Gastrocnemius medialis (tissue), 4 donors: Measurements from ENCODE around the gene PRG3. TPM values are rescaled to one million over a fixed set of nuclear protein-coding genes. Genes with fewer than 3 reads are reported as not detected.

Experiments
- ATAC-seq, 2 donors: fragments of 150-250 bp; one replicate each; pipeline ENCODE4 v1.9.1; 2016
- DNase-seq, 2 donors: peaks; one replicate each; pipeline ENCODE4 v3.0.0-alpha.2; 2019
- H3K27ac ChIP-seq, 4 donors: fragments of 200-600 bp; sonication (generic); 1 replicate in 1 of 4; 2 replicates in 3 of 4; pipeline ENCODE4 v1.5.1; 2016 to 2018; ENCODE audit warnings: mild to moderate bottlenecking in 2 of 4, moderate library complexity in 1 of 4
- H3K27me3 ChIP-seq, 3 donors: fragments of 200-600 bp; sonication (generic) in 2 of 3; 1 replicate in 1 of 3; 2 replicates in 2 of 3; pipeline versions ENCODE4 v1.5.1 to v1.6.0; 2016 to 2019; ENCODE audit warnings: mild to moderate bottlenecking in 1 of 3, moderate library complexity in 1 of 3
- H3K36me3 ChIP-seq, 2 donors: fragments of 200-600 bp; sonication (generic) in 1 of 2; one replicate each; pipeline ENCODE4 v1.5.1; 2017 to 2018
- H3K4me1 ChIP-seq, 2 donors: fragments of 200-600 bp; sonication (generic) in 1 of 2; one replicate each; pipeline ENCODE4 v1.5.1; 2016 to 2017; ENCODE audit warnings: mild to moderate bottlenecking in 2 of 2
- H3K4me3 ChIP-seq, 4 donors: fragments of 200-600 bp; sonication (generic) in 3 of 4; 1 replicate in 1 of 4; 2 replicates in 3 of 4; pipeline ENCODE4 v1.5.1; 2016 to 2019; ENCODE audit warnings: mild to moderate bottlenecking in 2 of 4
- H3K9me3 ChIP-seq, 3 donors: fragments of 200-600 bp; sonication (generic) in 2 of 3; 1 replicate in 1 of 3; 2 replicates in 2 of 3; pipeline ENCODE4 v1.5.1; 2016 to 2019
- CTCF ChIP-seq, 5 experiments: fragments of 450-650 bp in 3 of 5; fragments of 200-600 bp in 2 of 5; sonication (generic) in 2 of 5; IDR thresholded peaks in 4 of 5; conservative IDR thresholded peaks in 1 of 5; 1 replicate in 4 of 5; 2 replicates in 1 of 5; pipeline ENCODE4 v1.5.1; 2016 to 2019; ENCODE audit warnings: antibody characterized with exemption in 5 of 5, mild to moderate bottlenecking in 3 of 5, moderate library complexity in 3 of 5
- POLR2A ChIP-seq, 2 donors: fragments of 450-650 bp; IDR thresholded peaks; one replicate each; pipeline ENCODE4 v1.6.1; 2017; ENCODE audit warnings: antibody characterized with exemption in 2 of 2, mild to moderate bottlenecking in 2 of 2, moderate library complexity in 2 of 2
- in situ Hi-C, 4 donors: fragments of 200-750 bp; cut with MboI; loops; one replicate each; pipeline versions ENCODE4 v1.15.0 to v1.8.0; 2017; ENCODE audit warnings: low sequenced_read_pairs in 4 of 4
- intact Hi-C: fragments of 100-400 bp; cut with DNase I; formaldehyde crosslinking; loops from one replicate; pipeline ENCODE4 v1.15.1; 2023; ENCODE audit warnings: low total_unique reads
- total RNA-seq, 4 donors: library from RNA; depleted of rRNA; stranded (reverse); fragments of >200 nt; gene quantifications; one replicate each; pipeline versions ENCODE4 v1.1.0 to v1.2.3, GENCODE V29; 2016

Gene PRG3
- total RNA-seq, 4 donors from 2014 or later: not detected

DNA sequence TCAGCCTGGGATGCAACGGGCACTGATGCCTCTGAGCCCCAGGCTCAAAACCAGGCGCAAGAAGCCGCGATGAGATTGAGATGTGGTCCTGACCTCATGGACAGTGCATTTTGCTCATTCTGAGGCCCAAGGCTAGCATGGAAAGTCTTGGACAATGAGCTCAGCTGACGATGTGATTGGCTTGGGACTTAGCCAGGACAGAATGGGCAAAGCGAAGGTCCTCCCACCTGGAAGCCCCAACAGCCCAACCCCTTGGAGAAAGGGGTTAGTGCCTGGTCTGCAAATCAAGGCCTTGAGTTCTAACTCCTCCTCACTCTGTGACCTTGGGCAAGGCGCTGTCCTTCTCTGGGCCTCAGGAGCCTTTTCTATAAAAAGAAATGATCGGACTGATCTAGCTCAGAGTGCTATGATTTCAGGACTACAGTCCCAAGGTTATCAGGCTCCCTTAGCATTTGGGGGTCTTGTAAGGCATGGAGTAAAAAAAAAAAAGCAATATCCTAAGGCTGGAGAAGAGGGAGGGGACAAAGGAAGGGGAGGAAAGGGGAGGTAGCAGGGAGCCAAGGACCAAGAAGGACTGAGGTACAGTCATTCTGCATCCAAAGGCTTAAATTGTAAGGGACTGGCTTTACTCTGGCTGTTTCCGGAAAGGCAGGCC is 43.3 kb upstream of the PRG3 start:
- intact Hi-C loops: no loop called here

DNA sequence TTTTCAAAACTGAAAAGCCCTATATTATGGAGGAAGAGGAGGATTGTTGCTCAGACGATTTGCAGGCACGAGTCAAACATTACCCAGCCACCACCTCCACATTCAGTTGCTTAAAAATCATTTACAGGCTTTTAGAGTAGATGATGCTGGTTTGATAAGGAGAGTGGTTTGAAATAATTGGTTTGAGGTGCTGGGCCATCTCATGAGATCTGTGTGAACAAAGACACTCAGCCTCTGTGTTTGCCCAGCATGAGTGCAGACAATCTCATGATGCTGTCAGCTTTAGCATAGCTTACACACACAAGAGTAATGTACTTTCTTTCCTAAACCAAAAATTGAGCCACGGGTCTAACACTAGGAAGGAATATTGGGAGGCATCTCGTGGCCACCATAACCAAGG is 41.7 kb upstream of the PRG3 start:
- ATAC-seq: no peak
- H3K4me1 ChIP-seq: peaks cover 32 to 38% of the 10 kb centered on the region in 2 donors
- in situ Hi-C loops: no loop called here

More for the DNA sequence above, 43.3 kb upstream of the PRG3 start:
- DNase-seq (no peak), ATAC-seq (no peak)
- H3K4me1 ChIP-seq: peaks cover 37 to 41% of the 10 kb centered on the region in 2 donors
- in situ Hi-C loops: no loop called here
- TF ChIP-seq POLR2A (IDR thresholded peaks at IDR 0.05) (no peak), CTCF (IDR thresholded peaks at IDR 0.05 in 4 of 5, conservative IDR thresholded peaks at IDR 0.05 in 1 of 5) (no peak)
- peak overlapping the region; percentile 83 to 93 (median 84) for H3K27ac ChIP-seq
- H3K36me3 ChIP-seq: peaks cover 0 to 5% of the 10 kb centered on the region in 2 donors
- peaks cover 0 to 3% (median 0%) of the 10 kb centered on the region in 3 donors for H3K27me3 ChIP-seq
- peak overlapping the region in 3 of 4 donors; percentile 16 to 53 (median 22) for H3K4me3 ChIP-seq
- no peaks in the 10 kb centered on the region for H3K9me3 ChIP-seq

DNA sequence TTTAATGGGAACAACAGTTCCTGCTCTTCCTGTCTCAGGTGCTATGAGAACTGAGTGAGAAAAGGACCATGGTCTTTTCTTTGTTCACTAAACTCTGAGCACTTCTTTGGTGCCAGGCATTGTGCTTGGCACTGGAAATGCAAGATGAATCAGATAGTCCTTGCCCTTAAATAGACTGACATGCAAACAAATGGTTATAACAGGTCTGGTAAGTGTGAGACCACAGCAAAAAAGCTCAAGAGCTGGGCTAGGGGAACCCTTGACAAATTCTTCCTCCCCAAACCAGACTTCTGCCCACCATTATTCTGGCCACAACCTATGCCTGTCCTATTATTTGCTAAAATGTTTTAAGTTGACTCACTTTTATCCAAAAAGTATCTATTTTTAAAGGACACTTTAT is 40.9 kb upstream of the PRG3 start:
- H3K4me1 ChIP-seq: peaks cover 23 to 29% of the 10 kb centered on the region in 2 donors
- in situ Hi-C loops (no loop called here), intact Hi-C loops (no loop called here)

More for the DNA sequence above, 41.7 kb upstream of the PRG3 start:
- intact Hi-C loops: no loop called here
- DNase-seq: no peak
- Histone ChIP-seq H3K4me3 (no peak overlapping the region), H3K9me3 (no peaks in the 10 kb centered on the region), H3K36me3 (peaks cover 0 to 8% of the 10 kb centered on the region in 2 donors), H3K27ac (no peak overlapping the region), H3K27me3 (peaks cover 0 to 3% (median 0%) of the 10 kb centered on the region in 3 donors)
- TF ChIP-seq CTCF (IDR thresholded peaks at IDR 0.05 in 4 of 5, conservative IDR thresholded peaks at IDR 0.05 in 1 of 5) (no peak), POLR2A (IDR thresholded peaks at IDR 0.05) (no peak)

GRCh38 chr11:57421066-57421465 is 40.1 kb upstream of the PRG3 start:
- peaks cover 16 to 23% of the 10 kb centered on the region in 2 donors for H3K4me1 ChIP-seq
- peaks cover 0 to 12% of the 10 kb centered on the region in 2 donors for H3K36me3 ChIP-seq
- H3K27ac ChIP-seq: no peak overlapping the region
- in situ Hi-C loops: no loop called here
- DNase-seq (no peak), ATAC-seq (no peak)
- H3K27me3 ChIP-seq: peaks cover 0 to 3% (median 0%) of the 10 kb centered on the region in 3 donors
- no peaks in the 10 kb centered on the region for H3K9me3 ChIP-seq
- TF ChIP-seq POLR2A (IDR thresholded peaks at IDR 0.05) (no peak), CTCF (IDR thresholded peaks at IDR 0.05 in 4 of 5, conservative IDR thresholded peaks at IDR 0.05 in 1 of 5) (no peak)
- H3K4me3 ChIP-seq: no peak overlapping the region
- intact Hi-C loops: no loop called here

More for the DNA sequence above, 40.9 kb upstream of the PRG3 start:
- DNase-seq (no peak), ATAC-seq (no peak)
- H3K4me3 ChIP-seq: no peak overlapping the region
- peaks cover 0 to 3% (median 0%) of the 10 kb centered on the region in 3 donors for H3K27me3 ChIP-seq
- no peaks in the 10 kb centered on the region for H3K9me3 ChIP-seq
- no peak overlapping the region for H3K27ac ChIP-seq
- peaks cover 0 to 12% of the 10 kb centered on the region in 2 donors for H3K36me3 ChIP-seq
- TF ChIP-seq POLR2A (IDR thresholded peaks at IDR 0.05): no peak
- TF ChIP-seq CTCF (IDR thresholded peaks at IDR 0.05 in 4 of 5, conservative IDR thresholded peaks at IDR 0.05 in 1 of 5): no peak
